ENCODE measurements around the gene OOSP2. TPM values are rescaled to one million over a fixed set of nuclear protein-coding genes. Genes with fewer than 3 reads are reported as not detected.
"Not testable (repeated sequence)": the region's sequence is repeated elsewhere in the genome, so short reads cannot be mapped to it uniquely, and the experiment has no call there.

OOSP2 gene
- total RNA-seq, 4 donors from 2014 or later: not detected

GRCh38 chr11:60059521-60060240 is 19.5 kb downstream of the OOSP2 start:
- ATAC-seq (ENCODE audit: low FRiP score): no peak
- TF ChIP-seq CTCF (IDR thresholded peaks at IDR 0.05): no peak
- no peak for DNase-seq (ENCODE audit: low spot score)

- ATAC-seq (ENCODE audit: low FRiP score) (no peak), DNase-seq (ENCODE audit: low spot score) (no peak)
- TF ChIP-seq CTCF (IDR thresholded peaks at IDR 0.05): no peak
Observed at GRCh38 chr11:60064111-60064510, 23.9 kb downstream of the OOSP2 start.

GRCh38 chr11:60065801-60066200 is 25.6 kb downstream of the OOSP2 start:
- ATAC-seq (ENCODE audit: low FRiP score) (no peak), DNase-seq (ENCODE audit: low spot score) (no peak)
- TF ChIP-seq CTCF (IDR thresholded peaks at IDR 0.05): no peak

GRCh38 chr11:60069450-60069849 is 29.2 kb downstream of the OOSP2 start:
- no peak for TF ChIP-seq CTCF (IDR thresholded peaks at IDR 0.05)
- ATAC-seq (ENCODE audit: low FRiP score) (no peak), DNase-seq (ENCODE audit: low spot score) (no peak)

GRCh38 chr11:60071644-60072043 is 31.4 kb downstream of the OOSP2 start:
- not testable (repeated sequence) for DNase-seq (ENCODE audit: low spot score)

GRCh38 chr11:60077216-60077817 is 37.1 kb downstream of the OOSP2 start:
- ATAC-seq (ENCODE audit: low FRiP score): no peak
- no peak for DNase-seq (ENCODE audit: low spot score)
- no peak for TF ChIP-seq CTCF (IDR thresholded peaks at IDR 0.05)

More at GRCh38 chr11:60071644-60072043, 31.4 kb downstream of the OOSP2 start:
- not testable (repeated sequence) for ATAC-seq (ENCODE audit: low FRiP score)

- ATAC-seq (ENCODE audit: low FRiP score) (no peak), DNase-seq (ENCODE audit: low spot score) (no peak)
- TF ChIP-seq CTCF (IDR thresholded peaks at IDR 0.05): no peak
Observed at GRCh38 chr11:60077981-60078380, 37.8 kb downstream of the OOSP2 start.

All from omental fat pad (tissue), 4 donors.